Activated T-helper 17 cell treated with anti-CD3 and anti-CD28 coated beads, Interleukin-2, amount 50 U/mL, for 72 hours (primary cell): ENCODE data around the gene NSMF. TPM values are rescaled to one million over a fixed set of nuclear protein-coding genes. Genes with fewer than 3 reads are reported as not detected.

Source experiments
- ATAC-seq: fragments of 150-1000 bp; cut with Tn5 transposase; replicated peaks from 2 replicates; pipeline ENCODE4 v1.10.0; 2021; ENCODE audit warnings: mild to moderate bottlenecking, moderate library complexity
- H3K27ac Mint-ChIP-seq: one replicate; pipeline ENCODE4 v1.8.0; 2022; ENCODE audit warnings: mixed read lengths
- H3K27me3 Mint-ChIP-seq: one replicate; pipeline ENCODE4 v1.8.0; 2022; ENCODE audit warnings: mixed read lengths
- H3K36me3 Mint-ChIP-seq: one replicate; pipeline ENCODE4 v1.8.0; 2022; ENCODE audit warnings: low read depth, mild to moderate bottlenecking, mixed read lengths
- H3K4me1 Mint-ChIP-seq: one replicate; pipeline ENCODE4 v1.8.0; 2022; ENCODE audit warnings: mixed read lengths
- H3K4me3 Mint-ChIP-seq: one replicate; pipeline ENCODE4 v1.8.0; 2022; ENCODE audit warnings: mild to moderate bottlenecking, mixed read lengths
- H3K9me3 Mint-ChIP-seq: one replicate; pipeline ENCODE4 v1.8.0; 2022; ENCODE audit warnings: mixed read lengths
- total RNA-seq, 2 donors: library from RNA; stranded (reverse); gene quantifications; one replicate each; pipeline ENCODE4 v1.2.3, GENCODE V29; 2022

NSMF gene
- total RNA-seq, 2 donors from 2014 or later, result 26.6 to 35.5 TPM

- Mint-ChIP-seq H3K27ac (no peak overlapping the region), H3K27me3 (no peaks in the 10 kb centered on the region), H3K4me1 (no peaks in the 10 kb centered on the region), H3K4me3 (no peak overlapping the region), H3K36me3 (no peaks in the 10 kb centered on the region), H3K9me3 (no peaks in the 10 kb centered on the region)
- ATAC-seq, result no peak
These were observed 28.3 kb downstream of the NSMF start for GRCh38 chr9:137430723-137431415.

GRCh38 chr9:137429974-137430722 lies 29.0 kb downstream of the NSMF start:
- H3K36me3 Mint-ChIP-seq, result no peaks in the 10 kb centered on the region
- H3K9me3 Mint-ChIP-seq, result no peaks in the 10 kb centered on the region
- no peaks in the 10 kb centered on the region for H3K4me1 Mint-ChIP-seq
- no peak overlapping the region for H3K27ac Mint-ChIP-seq
- ATAC-seq, result no peak
- no peaks in the 10 kb centered on the region for H3K27me3 Mint-ChIP-seq
- no peak overlapping the region for H3K4me3 Mint-ChIP-seq

DNA sequence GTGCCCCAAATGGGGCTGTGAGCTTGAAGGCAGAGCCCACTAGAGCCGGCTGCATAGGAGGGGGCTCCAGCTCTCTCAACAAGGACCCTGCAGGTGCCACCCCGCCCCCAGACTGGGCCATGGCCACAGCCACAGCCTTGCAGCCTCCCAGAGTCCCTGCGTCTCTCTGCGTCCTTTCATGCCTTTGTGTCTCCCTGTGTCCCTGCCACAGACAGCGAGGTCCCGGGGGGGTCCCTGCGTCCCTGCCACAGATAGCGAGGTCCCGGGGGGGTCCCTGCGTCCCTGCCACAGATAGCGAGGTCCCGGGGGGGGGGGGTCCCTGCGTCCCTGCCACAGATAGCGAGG lies 29.6 kb downstream of the NSMF start:
- H3K27me3 Mint-ChIP-seq, result no peaks in the 10 kb centered on the region
- no peaks in the 10 kb centered on the region for H3K4me1 Mint-ChIP-seq
- ATAC-seq, result no peak
- H3K4me3 Mint-ChIP-seq, result no peak overlapping the region
- no peak overlapping the region for H3K27ac Mint-ChIP-seq
- no peaks in the 10 kb centered on the region for H3K9me3 Mint-ChIP-seq
- H3K36me3 Mint-ChIP-seq, result no peaks in the 10 kb centered on the region

GRCh38 chr9:137428841-137429545 lies 30.1 kb downstream of the NSMF start:
- no peak for ATAC-seq
- H3K9me3 Mint-ChIP-seq, result no peaks in the 10 kb centered on the region
- no peaks in the 10 kb centered on the region for H3K27me3 Mint-ChIP-seq
- no peak overlapping the region for H3K27ac Mint-ChIP-seq
- no peaks in the 10 kb centered on the region for H3K4me1 Mint-ChIP-seq
- no peaks in the 10 kb centered on the region for H3K36me3 Mint-ChIP-seq
- no peak overlapping the region for H3K4me3 Mint-ChIP-seq

GRCh38 chr9:137428311-137428630 lies 30.9 kb downstream of the NSMF start:
- no peaks in the 10 kb centered on the region for H3K36me3 Mint-ChIP-seq
- no peak overlapping the region for H3K4me3 Mint-ChIP-seq
- no peak overlapping the region for H3K27ac Mint-ChIP-seq
- ATAC-seq, result no peak
- H3K27me3 Mint-ChIP-seq, result no peaks in the 10 kb centered on the region
- H3K4me1 Mint-ChIP-seq, result no peaks in the 10 kb centered on the region
- H3K9me3 Mint-ChIP-seq, result no peaks in the 10 kb centered on the region

DNA sequence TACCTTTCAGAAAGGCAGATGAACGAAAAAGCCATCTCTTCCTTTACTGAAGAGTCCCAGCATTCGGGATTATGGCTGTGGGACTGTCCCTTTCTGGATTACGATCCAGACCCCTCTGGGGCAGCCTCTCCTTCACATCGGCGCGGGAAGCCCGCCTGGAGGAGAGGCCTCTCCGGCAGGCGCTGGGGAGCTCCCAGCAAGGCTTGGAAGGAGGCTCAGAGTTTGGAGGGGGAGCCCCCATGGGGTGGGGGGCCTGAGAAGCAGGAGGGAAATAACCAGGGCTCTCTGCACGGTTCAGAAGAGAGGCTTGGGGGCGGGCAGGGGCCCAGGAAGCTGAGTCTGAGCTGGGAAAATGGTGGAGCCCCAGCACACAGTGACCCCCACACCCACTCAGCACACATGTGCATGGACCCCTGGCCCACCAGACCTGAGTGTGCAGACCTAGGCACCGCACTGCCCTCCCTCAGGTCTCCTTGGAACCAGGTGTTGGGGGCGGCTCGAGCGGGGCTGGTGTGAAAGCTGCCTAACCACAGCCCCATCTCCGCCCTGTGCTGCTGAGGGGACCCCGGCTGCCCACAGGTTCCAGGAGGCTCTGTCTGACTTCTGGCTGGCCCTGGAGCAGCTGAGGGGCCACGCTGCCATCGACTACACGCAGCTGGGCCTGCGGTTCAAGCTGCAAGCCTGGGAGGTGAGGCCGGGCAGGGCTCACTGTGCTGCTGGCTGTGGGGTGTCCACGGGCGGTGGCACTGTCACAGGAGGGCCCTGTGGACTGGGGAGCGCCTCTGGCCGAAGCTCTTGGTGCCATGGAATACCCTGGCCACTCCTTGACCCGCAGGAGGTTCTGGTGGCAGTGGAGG lies 31.5 kb downstream of the NSMF start:
- Mint-ChIP-seq H3K4me1 (no peaks in the 10 kb centered on the region), H3K36me3 (no peaks in the 10 kb centered on the region), H3K27ac (no peak overlapping the region), H3K9me3 (no peaks in the 10 kb centered on the region), H3K27me3 (no peaks in the 10 kb centered on the region), H3K4me3 (no peak overlapping the region)
- ATAC-seq, result no peak

DNA sequence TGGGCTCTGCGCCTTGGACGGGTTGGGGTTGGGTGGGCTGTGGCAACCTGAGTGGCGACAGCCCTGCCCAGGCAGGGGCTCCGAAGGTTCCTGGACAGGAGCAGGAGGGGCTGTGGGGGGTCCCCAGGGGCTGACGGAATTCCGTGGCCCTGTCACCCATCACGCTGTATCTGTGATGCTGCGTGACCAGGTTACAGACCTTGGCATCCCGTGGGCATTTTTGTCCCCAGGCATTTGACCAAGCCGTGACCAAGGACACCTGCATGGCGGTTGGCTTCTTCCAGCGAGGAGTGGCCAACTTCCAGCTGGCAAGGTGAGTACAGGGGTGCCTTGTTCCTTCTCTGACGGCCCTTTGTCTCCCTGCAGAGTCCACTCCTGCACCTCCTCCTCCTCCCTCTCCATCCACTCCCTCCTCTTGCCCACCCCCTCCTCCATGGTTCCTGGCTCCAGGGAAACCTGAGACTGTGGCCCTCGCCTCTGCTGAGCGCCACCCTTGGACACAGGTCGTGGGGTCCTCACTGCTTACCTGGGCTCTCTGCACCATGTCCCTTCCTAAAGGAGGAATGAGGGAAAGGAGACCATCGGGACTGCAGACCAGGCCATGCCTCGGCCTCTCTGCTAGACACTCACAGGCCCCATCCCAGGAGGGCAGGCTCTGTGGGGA lies 33.0 kb downstream of the NSMF start:
- Mint-ChIP-seq H3K27me3 (no peaks in the 10 kb centered on the region), H3K27ac (no peak overlapping the region), H3K9me3 (no peaks in the 10 kb centered on the region), H3K36me3 (no peaks in the 10 kb centered on the region), H3K4me1 (no peaks in the 10 kb centered on the region), H3K4me3 (no peak overlapping the region)
- ATAC-seq, result no peak

DNA sequence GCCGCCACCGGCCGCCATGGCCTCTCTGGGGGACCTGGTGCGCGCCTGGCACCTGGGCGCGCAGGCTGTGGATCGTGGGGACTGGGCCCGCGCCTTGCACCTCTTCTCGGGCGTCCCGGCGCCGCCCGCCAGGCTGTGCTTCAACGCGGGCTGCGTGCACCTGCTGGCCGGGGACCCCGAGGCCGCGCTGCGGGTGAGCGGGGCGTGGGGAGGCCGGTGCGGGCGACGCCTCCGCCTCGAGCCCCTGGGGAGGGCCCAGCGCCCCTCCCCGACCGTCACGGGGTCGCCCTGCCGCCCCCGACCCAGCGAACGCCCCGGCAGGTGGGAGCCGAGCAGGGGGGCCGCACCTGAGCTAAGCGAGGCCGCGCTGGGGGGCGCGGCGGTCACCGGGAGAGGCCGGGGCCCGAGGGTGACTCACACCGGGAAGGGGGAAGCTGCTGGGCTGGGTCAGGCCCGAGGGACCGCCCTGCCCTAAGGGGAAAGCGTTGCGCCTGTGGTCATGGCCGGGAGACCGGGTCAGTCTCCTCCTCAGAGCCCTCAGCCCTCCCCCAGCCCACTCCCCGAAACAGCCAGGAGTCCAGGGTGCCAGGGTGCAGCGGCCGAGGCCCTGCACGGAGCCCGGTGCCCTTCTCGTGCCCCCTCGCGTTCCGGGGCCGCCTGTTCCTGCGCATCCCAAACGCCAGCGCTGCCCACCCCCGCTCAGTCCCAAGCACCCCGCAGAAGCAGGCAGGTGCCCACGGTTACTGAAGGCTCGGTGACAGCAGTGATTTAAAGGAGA lies 35.4 kb downstream of the NSMF start:
- Mint-ChIP-seq H3K9me3 (no peaks in the 10 kb centered on the region), H3K27me3 (no peaks in the 10 kb centered on the region), H3K4me3 (peak overlapping the region; percentile 49), H3K36me3 (no peaks in the 10 kb centered on the region), H3K27ac (no peak overlapping the region), H3K4me1 (no peaks in the 10 kb centered on the region)
- ATAC-seq, result peak; percentile 46

DNA sequence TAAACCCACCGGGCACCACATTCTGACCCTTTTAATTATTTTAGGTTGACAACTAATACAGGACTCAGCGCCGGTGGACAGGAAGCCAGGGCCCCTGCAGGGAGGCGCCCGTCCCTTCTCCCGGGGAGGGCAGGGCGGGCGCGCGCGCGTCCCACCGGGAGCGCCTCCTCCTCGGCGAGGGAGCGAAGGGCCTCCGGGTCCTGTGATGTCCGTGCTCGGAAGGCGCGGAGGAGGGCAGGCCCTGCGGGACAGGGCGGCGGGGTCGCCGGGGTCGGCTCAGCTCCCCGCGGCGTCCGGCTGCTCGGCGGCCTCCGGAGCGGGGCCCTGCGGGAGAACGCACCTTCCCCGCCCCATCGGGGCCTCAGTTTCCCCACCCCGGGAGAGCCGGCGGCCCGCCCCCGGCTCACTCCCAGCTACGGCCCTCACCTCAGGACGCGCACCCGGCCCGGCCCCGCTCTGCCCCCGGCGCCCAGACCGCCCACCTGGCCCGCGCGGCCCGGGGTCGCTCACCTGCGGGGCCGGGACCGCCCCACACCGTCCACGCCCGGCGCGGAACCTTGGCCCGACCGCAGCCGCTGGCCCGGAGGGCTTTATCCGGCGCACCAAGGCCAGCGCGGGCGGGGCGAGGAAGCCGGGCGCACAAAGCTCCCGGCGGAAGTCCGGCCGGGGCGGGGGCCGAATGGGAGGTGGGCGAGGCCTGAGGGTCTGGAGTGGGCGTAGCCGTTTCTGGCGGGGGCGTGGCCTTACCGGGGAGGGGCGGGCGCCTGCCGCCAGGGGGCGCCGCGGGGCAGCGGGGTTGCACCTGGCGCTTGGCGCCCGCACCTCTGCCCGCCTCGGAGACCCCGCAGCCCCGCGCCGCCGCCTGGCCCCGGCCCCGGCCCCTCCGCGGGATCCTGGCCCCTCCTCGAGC lies 36.3 kb downstream of the NSMF start, which contains the start of the genes EXD3 and NOXA1:
EXD3 (minus strand) TSS at position 559 of the 910 bp plus-strand sequence. CDS start 27,805 bp downstream, outside the sequence.
NOXA1 (plus strand) TSS at position 790 of the 910 bp plus-strand sequence. CDS start 137 bp downstream, outside the sequence.
- Mint-ChIP-seq H3K36me3 (no peaks in the 10 kb centered on the region), H3K4me3 (peak within 1 kb of the TSS; percentile 85), H3K4me1 (no peaks in the 10 kb centered on the region), H3K27ac (peak within 1 kb of the TSS; percentile 79), H3K9me3 (no peaks in the 10 kb centered on the region), H3K27me3 (no peaks in the 10 kb centered on the region)
- ATAC-seq, result peak; percentile 90

GRCh38 chr9:137421838-137422603 lies 37.1 kb downstream of the NSMF start:
- no peak for ATAC-seq
- no peaks in the 10 kb centered on the region for H3K4me1 Mint-ChIP-seq
- H3K36me3 Mint-ChIP-seq, result no peaks in the 10 kb centered on the region
- peak overlapping the region; percentile 79 for H3K27ac Mint-ChIP-seq
- H3K9me3 Mint-ChIP-seq, result no peaks in the 10 kb centered on the region
- H3K4me3 Mint-ChIP-seq, result peak overlapping the region; percentile 85
- no peaks in the 10 kb centered on the region for H3K27me3 Mint-ChIP-seq

DNA sequence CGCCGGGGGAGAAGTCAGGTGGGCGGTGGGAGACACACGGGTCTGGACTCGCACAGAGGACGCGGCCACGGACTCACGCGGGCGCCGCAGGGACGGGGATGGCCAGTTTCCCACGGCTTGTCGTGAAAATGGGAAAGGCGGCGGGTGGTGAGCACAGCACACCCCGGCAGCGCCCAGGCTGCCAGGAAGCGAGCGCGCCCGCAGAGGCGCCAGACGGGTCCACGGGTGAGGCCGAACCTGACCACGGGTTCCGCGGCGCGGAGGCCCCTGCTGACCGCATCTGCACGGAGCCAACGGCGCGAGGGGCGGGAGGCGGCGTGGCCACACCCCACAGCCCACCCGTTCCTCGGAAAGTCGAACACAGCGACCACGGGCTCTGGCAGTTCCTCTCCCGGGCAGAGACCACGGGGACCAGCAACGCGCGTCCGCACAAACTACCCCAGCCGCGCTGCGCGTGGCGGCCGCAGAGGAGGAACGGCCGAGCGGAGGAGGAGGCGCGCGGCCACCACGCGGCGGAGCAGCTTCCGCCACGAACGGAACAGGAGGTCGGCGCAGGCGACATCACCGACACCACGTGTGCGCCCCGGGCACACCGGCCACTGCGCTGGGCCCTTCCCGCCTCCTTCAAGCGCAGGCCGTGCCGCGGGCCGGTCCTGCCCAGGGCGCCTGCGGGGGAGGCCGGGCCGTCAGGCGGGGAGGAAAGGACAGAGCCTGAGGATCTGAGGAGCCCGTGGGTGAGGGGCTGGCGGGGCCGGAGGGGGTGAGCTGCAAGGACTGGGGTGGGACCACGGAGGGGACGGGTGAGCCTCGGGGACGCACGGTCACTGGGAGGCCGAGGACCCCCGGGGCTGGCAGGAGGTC lies 41.7 kb downstream of the NSMF start:
- no peaks in the 10 kb centered on the region for H3K36me3 Mint-ChIP-seq
- no peaks in the 10 kb centered on the region for H3K9me3 Mint-ChIP-seq
- peak overlapping the region; percentile 19 for H3K4me3 Mint-ChIP-seq
- no peaks in the 10 kb centered on the region for H3K27me3 Mint-ChIP-seq
- no peaks in the 10 kb centered on the region for H3K4me1 Mint-ChIP-seq
- peak; percentile 55 for ATAC-seq
- no peak overlapping the region for H3K27ac Mint-ChIP-seq
